Activated naive CD4-positive, alpha-beta T cell treated with anti-CD3 and anti-CD28 coated beads for 36 hours (primary cell): ENCODE measurements around the gene CTSL. TPM values are rescaled to one million over a fixed set of nuclear protein-coding genes. Genes with fewer than 3 reads are reported as not detected.

Experiments
- CTCF ChIA-PET: fragments of 350-600 bp; sonication (Branson Sonifier 250); formaldehyde crosslinking; loops from one replicate; lab custom pipeline; 2021; ENCODE audit warnings: antibody characterized with exemption; lab: Charles Lee
- DNase-seq: peaks from one replicate; pipeline ENCODE4 v3.0.0-alpha.2; 2020
- H3K27ac Mint-ChIP-seq: one replicate; pipeline ENCODE4 v1.8.0; 2021; ENCODE audit warnings: mild to moderate bottlenecking, mixed read lengths
- H3K27me3 Mint-ChIP-seq: one replicate; pipeline ENCODE4 v1.8.0; 2021; ENCODE audit warnings: low read depth, mixed read lengths
- H3K36me3 Mint-ChIP-seq: one replicate; pipeline ENCODE4 v1.8.0; 2021; ENCODE audit warnings: low read depth, mixed read lengths
- H3K4me1 Mint-ChIP-seq: one replicate; pipeline ENCODE4 v1.8.0; 2021; ENCODE audit warnings: low read depth, mixed read lengths
- H3K4me3 Mint-ChIP-seq: one replicate; pipeline ENCODE4 v1.8.0; 2021; ENCODE audit warnings: mild to moderate bottlenecking, moderate library complexity, mixed read lengths
- H3K9me3 Mint-ChIP-seq: one replicate; pipeline ENCODE4 v1.8.0; 2021; ENCODE audit warnings: mixed read lengths
- intact Hi-C: fragments of 100-400 bp; cut with micrococcal nuclease; formaldehyde crosslinking; loops from one replicate; pipeline ENCODE4 v1.15.1; 2023
- total RNA-seq, 2 experiments: library from RNA; stranded (reverse); gene quantifications; one replicate each; pipeline ENCODE4 v1.2.3, GENCODE V29; 2021

The CTSL gene
- total RNA-seq, result under 1 TPM; 0.81 to 0.86 TPM

- peaks cover 33% of the 10 kb centered on the region for H3K4me1 Mint-ChIP-seq
- no peak within 1 kb of the TSS for H3K27ac Mint-ChIP-seq
- peak within 1 kb of the TSS; percentile 80 for H3K4me3 Mint-ChIP-seq
- H3K27me3 Mint-ChIP-seq, result no peaks in the 10 kb centered on the region
- CTCF ChIA-PET, result interaction anchor here (0.6 to 2.6 kb wide), 3 partner anchors 17 to 315 kb away, joined by 3 to 8 read pairs (median 4); no protein-coding TSS in a partner anchor
- H3K9me3 Mint-ChIP-seq, result no peaks in the 10 kb centered on the region
- intact Hi-C loops, result loop anchor here (2.0 to 5.0 kb wide), 2 partner anchors 17 to 86 kb away; no protein-coding TSS in a partner anchor
- H3K36me3 Mint-ChIP-seq, result peaks cover 7% of the 10 kb centered on the region
- peak; percentile 58 for DNase-seq
These were observed at the start of gene CTSL for GRCh38 chr9:87725900-87726709. TSS of gene CTSL (plus strand) at chr9:87726119. CDS start at chr9:87727604, 1,485 bp downstream.

- intact Hi-C loops, result no loop called here
These were observed 48.7 kb upstream of the CTSL start for GRCh38 chr9:87676976-87677775.

GRCh38 chr9:87677776-87678587 lies 47.9 kb upstream of the CTSL start:
- Mint-ChIP-seq H3K4me1 (peaks cover 3% of the 10 kb centered on the region), H3K9me3 (no peaks in the 10 kb centered on the region), H3K4me3 (no peak overlapping the region), H3K27me3 (no peaks in the 10 kb centered on the region), H3K27ac (no peak overlapping the region), H3K36me3 (no peaks in the 10 kb centered on the region)
- CTCF ChIA-PET, result interaction anchor here (0.8 to 2.3 kb wide), 6 partner anchors 10 to 901 kb away, joined by 3 to 8 read pairs (median 4); no protein-coding TSS in a partner anchor
- intact Hi-C loops, result no loop called here
- no peak for DNase-seq

More at GRCh38 chr9:87676976-87677775, 48.7 kb upstream of the CTSL start:
- no peak overlapping the region for H3K4me3 Mint-ChIP-seq
- DNase-seq, result no peak
- H3K4me1 Mint-ChIP-seq, result peaks cover 3% of the 10 kb centered on the region
- CTCF ChIA-PET, result interaction anchor here (0.6 to 2.3 kb wide), 6 partner anchors 10 to 902 kb away, joined by 3 to 8 read pairs (median 4); partner anchors contain the start of gene DAPK1
- no peak overlapping the region for H3K27ac Mint-ChIP-seq
- no peaks in the 10 kb centered on the region for H3K36me3 Mint-ChIP-seq
- H3K9me3 Mint-ChIP-seq, result no peaks in the 10 kb centered on the region
- H3K27me3 Mint-ChIP-seq, result no peaks in the 10 kb centered on the region

GRCh38 chr9:87678650-87679355 lies 47.1 kb upstream of the CTSL start:
- Mint-ChIP-seq H3K4me3 (no peak overlapping the region), H3K27ac (no peak overlapping the region), H3K9me3 (no peaks in the 10 kb centered on the region), H3K36me3 (no peaks in the 10 kb centered on the region), H3K27me3 (no peaks in the 10 kb centered on the region), H3K4me1 (peaks cover 6% of the 10 kb centered on the region)
- intact Hi-C loops, result loop anchor here (1.0 kb wide), 1 partner anchor 134 kb away; no protein-coding TSS in a partner anchor
- DNase-seq, result peak; percentile 58
- CTCF ChIA-PET, result interaction anchor here (1.4 to 1.6 kb wide), 2 partner anchors 15 to 135 kb away, joined by 3 read pairs; no protein-coding TSS in a partner anchor

GRCh38 chr9:87681271-87682061 lies 44.5 kb upstream of the CTSL start:
- Mint-ChIP-seq H3K4me1 (peaks cover 25% of the 10 kb centered on the region), H3K36me3 (no peaks in the 10 kb centered on the region), H3K27ac (no peak overlapping the region), H3K27me3 (no peaks in the 10 kb centered on the region), H3K4me3 (no peak overlapping the region), H3K9me3 (no peaks in the 10 kb centered on the region)
- intact Hi-C loops, result loop anchor here (10.0 kb wide), 3 partner anchors 63 to 293 kb away; partner anchors contain the start of genes CDK20 and SPATA31E1
- DNase-seq, result no peak
- CTCF ChIA-PET, result interaction anchor here (0.6 to 3.0 kb wide), 2 partner anchors 111 to 130 kb away, joined by 3 to 10 read pairs; no protein-coding TSS in a partner anchor

GRCh38 chr9:87682085-87682484 lies 43.8 kb upstream of the CTSL start:
- H3K27me3 Mint-ChIP-seq, result no peaks in the 10 kb centered on the region
- DNase-seq, result no peak
- H3K27ac Mint-ChIP-seq, result no peak overlapping the region
- H3K36me3 Mint-ChIP-seq, result no peaks in the 10 kb centered on the region
- peaks cover 27% of the 10 kb centered on the region for H3K4me1 Mint-ChIP-seq
- intact Hi-C loops, result loop anchor here (10.0 kb wide), 3 partner anchors 63 to 293 kb away; partner anchors contain the start of genes CDK20 and SPATA31E1
- no peaks in the 10 kb centered on the region for H3K9me3 Mint-ChIP-seq
- CTCF ChIA-PET, result interaction anchor here (3.0 kb wide), 1 partner anchor 130 kb away, joined by 10 read pairs; no protein-coding TSS in a partner anchor
- H3K4me3 Mint-ChIP-seq, result no peak overlapping the region

GRCh38 chr9:87682618-87683017 lies 43.3 kb upstream of the CTSL start:
- no peaks in the 10 kb centered on the region for H3K27me3 Mint-ChIP-seq
- no peaks in the 10 kb centered on the region for H3K9me3 Mint-ChIP-seq
- no peak for DNase-seq
- CTCF ChIA-PET, result no interaction called here
- H3K4me1 Mint-ChIP-seq, result peaks cover 27% of the 10 kb centered on the region
- no peak overlapping the region for H3K27ac Mint-ChIP-seq
- no peak overlapping the region for H3K4me3 Mint-ChIP-seq
- intact Hi-C loops, result loop anchor here (10.0 kb wide), 3 partner anchors 62 to 292 kb away; partner anchors contain the start of genes CDK20 and SPATA31E1
- H3K36me3 Mint-ChIP-seq, result no peaks in the 10 kb centered on the region

GRCh38 chr9:87683751-87684626 lies 41.9 kb upstream of the CTSL start:
- Mint-ChIP-seq H3K9me3 (no peaks in the 10 kb centered on the region), H3K4me1 (peaks cover 24% of the 10 kb centered on the region), H3K27me3 (no peaks in the 10 kb centered on the region), H3K4me3 (no peak overlapping the region), H3K36me3 (no peaks in the 10 kb centered on the region), H3K27ac (no peak overlapping the region)
- DNase-seq, result no peak
- intact Hi-C loops, result loop anchor here (2.0 to 10.0 kb wide), 4 partner anchors 61 to 357 kb away; partner anchors contain the start of genes CDK20 and SPATA31E1
- CTCF ChIA-PET, result interaction anchor here (0.6 to 1.0 kb wide), 2 partner anchors 41 to 266 kb away, joined by 3 read pairs; no protein-coding TSS in a partner anchor

- H3K4me1 Mint-ChIP-seq, result peaks cover 24% of the 10 kb centered on the region
- peaks cover 1% of the 10 kb centered on the region for H3K9me3 Mint-ChIP-seq
- peak; percentile 22 for DNase-seq
- H3K27ac Mint-ChIP-seq, result no peak overlapping the region
- CTCF ChIA-PET, result interaction anchor here (0.6 to 1.0 kb wide), 4 partner anchors 41 to 1314 kb away, joined by 3 read pairs; no protein-coding TSS in a partner anchor
- H3K4me3 Mint-ChIP-seq, result no peak overlapping the region
- intact Hi-C loops, result loop anchor here (2.0 to 10.0 kb wide), 4 partner anchors 60 to 356 kb away; partner anchors contain the start of genes CDK20 and SPATA31E1
- no peaks in the 10 kb centered on the region for H3K27me3 Mint-ChIP-seq
- no peaks in the 10 kb centered on the region for H3K36me3 Mint-ChIP-seq
These were observed 41.2 kb upstream of the CTSL start for GRCh38 chr9:87684627-87685219.
